ENCODE results near the gene PKP4.
"Not testable (repeated sequence)": the region's sequence is repeated elsewhere in the genome, so short reads cannot be mapped to it uniquely, and the experiment has no call there.

PKP4 gene

GRCh38 chr2:158432117-158432516 is 24.6 kb upstream of the PKP4 start:
- H3K4me3 ChIP-seq (ENCODE audit: low read depth, low read length) = no peak overlapping the region
- TF ChIP-seq CTCF (IDR thresholded peaks at IDR 0.05; ENCODE audit: low read depth, low read length) = no peak

GRCh38 chr2:158433716-158434115 is 23.0 kb upstream of the PKP4 start:
- H3K4me3 ChIP-seq (ENCODE audit: low read depth, low read length) = not testable (repeated sequence)

GRCh38 chr2:158439062-158439461 is 17.7 kb upstream of the PKP4 start:
- H3K4me3 ChIP-seq (ENCODE audit: low read depth, low read length) = not testable (repeated sequence)

- TF ChIP-seq CTCF (IDR thresholded peaks at IDR 0.05; ENCODE audit: low read depth, low read length) = no peak
Measured at GRCh38 chr2:158443606-158444005, 13.1 kb upstream of the PKP4 start.

GRCh38 chr2:158457092-158457825 is 507 bp downstream of the PKP4 start:
- H3K4me3 ChIP-seq (ENCODE audit: low read depth, low read length) = peak overlapping the region; percentile 85
- TF ChIP-seq CTCF (IDR thresholded peaks at IDR 0.05; ENCODE audit: low read depth, low read length) = 0 out of 2 replicates have a peak, but pooled peaks have one; percentile 8

More at GRCh38 chr2:158443606-158444005, 13.1 kb upstream of the PKP4 start:
- H3K4me3 ChIP-seq (ENCODE audit: low read depth, low read length) = no peak overlapping the region

GRCh38 chr2:158457826-158458616 is 1.3 kb downstream of the PKP4 start:
- H3K4me3 ChIP-seq (ENCODE audit: low read depth, low read length) = peak overlapping the region; percentile 85
- 0 out of 2 replicates have a peak, but pooled peaks have one; percentile 13 for TF ChIP-seq CTCF (IDR thresholded peaks at IDR 0.05; ENCODE audit: low read depth, low read length)

GRCh38 chr2:158458617-158458920 is 1.8 kb downstream of the PKP4 start:
- TF ChIP-seq CTCF (IDR thresholded peaks at IDR 0.05; ENCODE audit: low read depth, low read length) = no peak
- H3K4me3 ChIP-seq (ENCODE audit: low read depth, low read length) = peak overlapping the region; percentile 85

GRCh38 chr2:158459161-158460003 is 2.6 kb downstream of the PKP4 start:
- H3K4me3 ChIP-seq (ENCODE audit: low read depth, low read length) = peak overlapping the region; percentile 85

More at GRCh38 chr2:158459161-158460003, 2.6 kb downstream of the PKP4 start:
- no peak for TF ChIP-seq CTCF (IDR thresholded peaks at IDR 0.05; ENCODE audit: low read depth, low read length)
